Measurements from ENCODE around the gene MMP12. TPM values are rescaled to one million over a fixed set of nuclear protein-coding genes. Genes with fewer than 3 reads are reported as not detected.

MMP12 gene
- total and polyA plus RNA-seq, 2 experiments from 2014 or later, result not detected

- H3K27ac ChIP-seq (ENCODE audit: low read depth), result no peak overlapping the region
- Mint-ChIP-seq H3K36me3 (ENCODE audit: low read depth) (no peaks in the 10 kb centered on the region; the same call in 2 of the 3 replicates), H3K27me3 (ENCODE audit: insufficient read depth, low read depth, poor library complexity) (peaks cover 2% of the 10 kb centered on the region), H3K4me3 (no peak overlapping the region), H3K27ac (no peak overlapping the region), H3K9me3 (peaks cover 10% of the 10 kb centered on the region; the same call in 2 of the 3 replicates), H3K4me1 (no peaks in the 10 kb centered on the region)
- no peak overlapping the region for H3K4me2 ChIP-seq
- H4K20me1 ChIP-seq (replicated peaks; ENCODE audit: insufficient read depth), result no peaks in the 10 kb centered on the region
- no peaks in the 10 kb centered on the region for H3F3A ChIP-seq (replicated peaks; ENCODE audit: low read depth)
- no peaks in the 10 kb centered on the region for H3K4me1 ChIP-seq (ENCODE audit: insufficient read depth)
- H2AFZ ChIP-seq, result no peak overlapping the region
- H3K79me2 ChIP-seq (replicated peaks; ENCODE audit: insufficient read depth), result no peaks in the 10 kb centered on the region
- no peak overlapping the region for H3K4me3 ChIP-seq
- no peaks in the 10 kb centered on the region for H3K27me3 ChIP-seq (ENCODE audit: insufficient read depth)
- DNase-seq (ENCODE audit: low spot score) (no peak), ATAC-seq (no peak)
- peaks cover 3% of the 10 kb centered on the region; the same call in 1 of the 2 replicates for H3K9me2 ChIP-seq (ENCODE audit: insufficient read depth)
- no peaks in the 10 kb centered on the region for H3K36me3 ChIP-seq (ENCODE audit: insufficient read depth)
- no peak for TF ChIP-seq ZNF331 (CRISPR knock-in tag; IDR thresholded peaks at IDR 0.05; ENCODE audit: low read depth)
- TF ChIP-seq ETS1 (IDR thresholded peaks at IDR 0.05), result no peak
- TF ChIP-seq STAT1 (IDR thresholded peaks at IDR 0.05; ENCODE audit: unreplicated experiment), result no peak
- TF ChIP-seq CTCF (conservative IDR thresholded peaks at IDR 0.05; ENCODE audit: low read depth in 2 of 2), result no peak
- TF ChIP-seq REST (IDR thresholded peaks at IDR 0.05; ENCODE audit: unreplicated experiment), result no peak
- TF ChIP-seq ZNF114 (CRISPR knock-in tag; IDR thresholded peaks at IDR 0.05), result no peak
- no peak for TF ChIP-seq JUNB (IDR thresholded peaks at IDR 0.05; ENCODE audit: unreplicated experiment)
- no peak for TF ChIP-seq EZH2phosphoT487 (IDR thresholded peaks at IDR 0.05; ENCODE audit: unreplicated experiment)
- TF ChIP-seq CREB1 (CRISPR knock-in tag; IDR thresholded peaks at IDR 0.05; ENCODE audit: low read depth), result no peak
- TF ChIP-seq POLR2AphosphoS5 (IDR thresholded peaks at IDR 0.05; ENCODE audit: low read depth), result no peak
Measured at GRCh38 chr11:102891736-102892135, 17.0 kb upstream of the MMP12 start.

GRCh38 chr11:102886999-102887398, 12.2 kb upstream of the MMP12 start:
- no peak overlapping the region for H3K4me2 ChIP-seq
- Mint-ChIP-seq H3K4me1 (no peaks in the 10 kb centered on the region), H3K27me3 (ENCODE audit: insufficient read depth, low read depth, poor library complexity) (peaks cover 1% of the 10 kb centered on the region), H3K36me3 (ENCODE audit: low read depth) (no peaks in the 10 kb centered on the region), H3K27ac (no peak overlapping the region), H3K4me3 (no peak overlapping the region), H3K9me3 (no peaks in the 10 kb centered on the region)
- no peak for ATAC-seq
- 0 out of 2 replicates have a peak, but pooled peaks cover 6% of the 10 kb centered on the region for H3K9me2 ChIP-seq (ENCODE audit: insufficient read depth)
- H3K4me1 ChIP-seq (ENCODE audit: insufficient read depth), result no peaks in the 10 kb centered on the region
- H3K79me2 ChIP-seq (replicated peaks; ENCODE audit: insufficient read depth), result no peaks in the 10 kb centered on the region
- no peaks in the 10 kb centered on the region for H4K20me1 ChIP-seq (replicated peaks; ENCODE audit: insufficient read depth)
- no peaks in the 10 kb centered on the region for H3K27me3 ChIP-seq (ENCODE audit: insufficient read depth)
- no peak overlapping the region for H2AFZ ChIP-seq
- DNase-seq (ENCODE audit: low spot score), result no peak
- no peaks in the 10 kb centered on the region for H3F3A ChIP-seq (replicated peaks; ENCODE audit: low read depth)
- H3K27ac ChIP-seq (ENCODE audit: low read depth), result no peak overlapping the region
- no peak overlapping the region for H3K4me3 ChIP-seq
- no peak for TF ChIP-seq REST (IDR thresholded peaks at IDR 0.05; ENCODE audit: unreplicated experiment)
- no peak for TF ChIP-seq CREB1 (CRISPR knock-in tag; IDR thresholded peaks at IDR 0.05; ENCODE audit: low read depth)
- TF ChIP-seq CTCF (conservative IDR thresholded peaks at IDR 0.05; ENCODE audit: low read depth in 2 of 2), result no peak
- H3K36me3 ChIP-seq (ENCODE audit: insufficient read depth), result no peaks in the 10 kb centered on the region
